ENCODE measurements around the gene LYSET. TPM values are rescaled to one million over a fixed set of nuclear protein-coding genes. Genes with fewer than 3 reads are reported as not detected.

The LYSET gene
- total RNA-seq, 2 experiments from 2014 or later, result 5.8 TPM

GRCh38 chr14:93206793-93207467, 21.8 kb downstream of the LYSET start, which contains the start of the genes GON7 and UBR7:
GON7 (minus strand) TSS chr14:93207065; CDS start chr14:93207037, 28 bp downstream.
UBR7 (plus strand) TSS chr14:93207256; CDS start chr14:93207292, 36 bp downstream.
- peaks cover 52% of the 10 kb centered on the region for H3K4me1 Mint-ChIP-seq (ENCODE audit: low read depth)
- peak within 1 kb of the TSS; percentile 97 for H3K4me3 Mint-ChIP-seq
- Histone ChIP-seq H3K36me3 (ENCODE audit: insufficient read depth, low read length) (peaks cover 4% of the 10 kb centered on the region), H3K4me3 (ENCODE audit: low read length) (peak within 1 kb of the TSS; percentile 93), H3K27me3 (ENCODE audit: control insufficient read depth in 1 of 2, insufficient read depth in 2 of 2, low read length in 2 of 2) (no peaks in the 10 kb centered on the region), H3K4me1 (ENCODE audit: insufficient read depth, low read length) (peaks cover 32% of the 10 kb centered on the region), H3K27ac (ENCODE audit: low read depth in 1 of 2, low read length in 2 of 2) (peak within 1 kb of the TSS; percentile 56 to 75), H3K9me3 (ENCODE audit: control insufficient read depth in 1 of 2, insufficient read depth in 1 of 2, low read length in 2 of 2) (no peaks in the 10 kb centered on the region)
- peaks cover 23% of the 10 kb centered on the region for H3K36me3 Mint-ChIP-seq (ENCODE audit: low read depth)
- ATAC-seq (ENCODE audit: poor library complexity), result peak; percentile 97
- DNase-seq, result peak; percentile 68 to 95 (median 82)
- peak; percentile 21 for TF ChIP-seq CTCF (IDR thresholded peaks at IDR 0.05)
- intact Hi-C loops (cut with DNase I, micrococcal nuclease), result loop anchor here (1.0 to 5.0 kb wide), 5 partner anchors 22 to 415 kb away; partner anchors contain the start of genes LYSET (in 2 of the 2), BTBD7 (in 1 of the 2), GOLGA5 (in 1 of the 2) and ITPK1 (in 1 of the 2)
- peak within 1 kb of the TSS; percentile 95 for H3K27ac Mint-ChIP-seq
- no peaks in the 10 kb centered on the region for H3K9me3 Mint-ChIP-seq
- ChIA-PET POLR2A (interaction anchor here (0.7 to 5.1 kb wide), 7 partner anchors 12 to 874 kb away, joined by 3 to 101 read pairs (median 3); partner anchors contain the start of genes LYSET and MOAP1), CTCF (interaction anchor here (1.0 to 4.5 kb wide), 5 partner anchors 12 to 94 kb away, joined by 3 to 37 read pairs (median 6); partner anchors contain the start of genes LYSET and MOAP1)
- no peaks in the 10 kb centered on the region for H3K27me3 Mint-ChIP-seq

GRCh38 chr14:93207468-93208308, 22.6 kb downstream of the LYSET start:
- peak overlapping the region; percentile 97 for H3K4me3 Mint-ChIP-seq
- Histone ChIP-seq H3K27ac (ENCODE audit: low read depth in 1 of 2, low read length in 2 of 2) (peak overlapping the region; percentile 10 to 56), H3K4me3 (ENCODE audit: low read length) (peak overlapping the region; percentile 93), H3K27me3 (ENCODE audit: control insufficient read depth in 1 of 2, insufficient read depth in 2 of 2, low read length in 2 of 2) (no peaks in the 10 kb centered on the region), H3K4me1 (ENCODE audit: insufficient read depth, low read length) (peaks cover 32% of the 10 kb centered on the region), H3K9me3 (ENCODE audit: control insufficient read depth in 1 of 2, insufficient read depth in 1 of 2, low read length in 2 of 2) (no peaks in the 10 kb centered on the region), H3K36me3 (ENCODE audit: insufficient read depth, low read length) (peaks cover 9% of the 10 kb centered on the region)
- H3K36me3 Mint-ChIP-seq (ENCODE audit: low read depth), result peaks cover 30% of the 10 kb centered on the region
- TF ChIP-seq CTCF (IDR thresholded peaks at IDR 0.05), result peak; percentile 17
- H3K27ac Mint-ChIP-seq, result peak overlapping the region; percentile 95
- ChIA-PET CTCF (interaction anchor here (1.3 to 4.5 kb wide), 5 partner anchors 11 to 68 kb away, joined by 4 to 37 read pairs (median 7); partner anchors contain the start of genes LYSET and MOAP1), POLR2A (interaction anchor here (0.9 to 5.1 kb wide), 6 partner anchors 11 to 127 kb away, joined by 3 to 101 read pairs (median 4); partner anchors contain the start of genes LYSET and MOAP1)
- peaks cover 52% of the 10 kb centered on the region for H3K4me1 Mint-ChIP-seq (ENCODE audit: low read depth)
- ATAC-seq (ENCODE audit: poor library complexity) (peak; percentile 6), DNase-seq (peak in 4 of 14 experiments; percentile 26 to 48 (median 32))
- no peaks in the 10 kb centered on the region for H3K27me3 Mint-ChIP-seq
- intact Hi-C loops (cut with DNase I, micrococcal nuclease), result loop anchor here (1.0 to 5.0 kb wide), 5 partner anchors 22 to 415 kb away; partner anchors contain the start of genes LYSET (in 2 of the 2), BTBD7 (in 1 of the 2), GOLGA5 (in 1 of the 2) and ITPK1 (in 1 of the 2)
- H3K9me3 Mint-ChIP-seq, result no peaks in the 10 kb centered on the region

GRCh38 chr14:93212432-93212831, 27.3 kb downstream of the LYSET start:
- Mint-ChIP-seq H3K36me3 (ENCODE audit: low read depth) (peaks cover 66% of the 10 kb centered on the region), H3K27ac (no peak overlapping the region), H3K4me3 (no peak overlapping the region), H3K9me3 (no peaks in the 10 kb centered on the region), H3K4me1 (ENCODE audit: low read depth) (peaks cover 20% of the 10 kb centered on the region), H3K27me3 (no peaks in the 10 kb centered on the region)
- Histone ChIP-seq H3K4me3 (ENCODE audit: low read length) (no peak overlapping the region), H3K27ac (ENCODE audit: low read depth in 1 of 2, low read length in 2 of 2) (no peak overlapping the region), H3K36me3 (ENCODE audit: insufficient read depth, low read length) (peaks cover 32% of the 10 kb centered on the region), H3K27me3 (ENCODE audit: control insufficient read depth in 1 of 2, insufficient read depth in 2 of 2, low read length in 2 of 2) (no peaks in the 10 kb centered on the region), H3K9me3 (ENCODE audit: control insufficient read depth in 1 of 2, insufficient read depth in 1 of 2, low read length in 2 of 2) (no peaks in the 10 kb centered on the region), H3K4me1 (ENCODE audit: insufficient read depth, low read length) (peaks cover 7% of the 10 kb centered on the region)
- ChIA-PET POLR2A (no interaction called here), CTCF (no interaction called here)
- DNase-seq (no peak), ATAC-seq (ENCODE audit: poor library complexity) (no peak)
- no peak for TF ChIP-seq CTCF (IDR thresholded peaks at IDR 0.05)
- intact Hi-C loops (cut with DNase I, micrococcal nuclease), result no loop called here

Data from CD4-positive, alpha-beta T cell (primary cell).